HepG2 (cell line): Measurements from ENCODE around the gene RLN3. TPM values are rescaled to one million over a fixed set of nuclear protein-coding genes. Genes with fewer than 3 reads are reported as not detected.

Experiments used
- ATF7-NPFF ChIP-seq: sonication (generic); formaldehyde crosslinking; IDR thresholded peaks from 2 replicates; pipeline ENCODE4 v1.8.1; 2023; ENCODE audit warnings: mild to moderate bottlenecking, low read depth, missing genetic modification reagents, moderate library complexity
- EP300 ChIP-seq, 3 experiments: sonication (generic) in 1 of 3; formaldehyde crosslinking in 1 of 3; IDR thresholded peaks; 2 replicates each; pipeline versions ENCODE4 v1.5.1 to v1.6.1; 2011 to 2020; ENCODE audit warnings: low read depth in 2 of 3, low read length in 2 of 3, borderline replicate concordance in 1 of 3, improper control_type of control experiment in 1 of 3, mild to moderate bottlenecking in 1 of 3, missing genetic modification reagents in 1 of 3, moderate library complexity in 1 of 3
- ERF ChIP-seq: IDR thresholded peaks from 2 replicates; pipeline ENCODE4 v1.6.1; 2018; ENCODE audit warnings: missing biosample characterization, missing genetic modification reagents
- FOXC1 ChIP-seq: sonication (generic); formaldehyde crosslinking; IDR thresholded peaks from 2 replicates; pipeline ENCODE4 v1.8.0; 2022; ENCODE audit warnings: mild to moderate bottlenecking, missing genetic modification reagents, borderline replicate concordance
- HES4 ChIP-seq: sonication (generic); formaldehyde crosslinking; IDR thresholded peaks from 2 replicates; pipeline ENCODE4 v1.9.0; 2021; ENCODE audit warnings: mild to moderate bottlenecking, missing genetic modification reagents, borderline replicate concordance
- MED8 ChIP-seq: sonication (generic); formaldehyde crosslinking; IDR thresholded peaks from 2 replicates; pipeline ENCODE4 v1.8.1; 2023; ENCODE audit warnings: mild to moderate bottlenecking, missing genetic modification reagents; ENCODE audit not compliant: insufficient replicate concordance
- PAX8 ChIP-seq: sonication (generic); formaldehyde crosslinking; IDR thresholded peaks from 2 replicates; pipeline ENCODE4 v1.8.0; 2022; ENCODE audit warnings: mild to moderate bottlenecking, missing genetic modification reagents, borderline replicate concordance
- POLR2A ChIP-seq, 2 experiments: IDR thresholded peaks; 2 replicates each; pipeline ENCODE4 v1.6.1; 2011; ENCODE audit warnings: low read depth in 2 of 2, low read length in 2 of 2, mild to moderate bottlenecking in 1 of 2, moderate library complexity in 1 of 2; ENCODE audit not compliant: insufficient read depth in 1 of 2
- RARA ChIP-seq: IDR thresholded peaks from 2 replicates; pipeline ENCODE4 v1.6.1; 2016; ENCODE audit warnings: missing genetic modification reagents, missing compliant biosample characterization
- SOX6 ChIP-seq, 2 experiments: fragments of 450-650 bp in 1 of 2; sonication (generic) in 1 of 2; formaldehyde crosslinking in 1 of 2; IDR thresholded peaks; 2 replicates each; pipeline versions ENCODE4 v1.4.0 to v1.6.1; 2017 to 2020; ENCODE audit warnings: antibody characterized with exemption in 1 of 2, mild to moderate bottlenecking in 1 of 2, missing genetic modification reagents in 1 of 2
- TBP ChIP-seq: sonication (generic); formaldehyde crosslinking; IDR thresholded peaks from 2 replicates; pipeline ENCODE4 v1.5.0; 2020; ENCODE audit warnings: missing genetic modification reagents
- ZBTB25 ChIP-seq: IDR thresholded peaks from 2 replicates; pipeline ENCODE4 v1.6.1; 2018; ENCODE audit warnings: missing genetic modification reagents
- ZNF274 ChIP-seq: sonication (generic); formaldehyde crosslinking; IDR thresholded peaks from 2 replicates; pipeline ENCODE4 v1.5.1; 2020; ENCODE audit warnings: mild to moderate bottlenecking, missing genetic modification reagents
- ZNF484 ChIP-seq: sonication (generic); formaldehyde crosslinking; IDR thresholded peaks from 2 replicates; pipeline ENCODE4 v1.5.1; 2020; ENCODE audit warnings: mild to moderate bottlenecking, low read depth, missing genetic modification reagents, borderline replicate concordance
- polyA plus RNA-seq, 8 experiments: library from polyadenylated mRNA; depleted of rRNA in 3 of 8; stranded (reverse) in 7 of 8; unstranded in 1 of 8; fragments of >200 nt; fragmentation: Illumina TruSeq in 4 of 8; extraction: Trizol in 4 of 8; gene quantifications; 2 replicates each; pipeline versions ENCODE4 v1.2.1 to v1.2.3, GENCODE V29; 2011 to 2016; ENCODE audit warnings: low read depth in 4 of 8, missing spikeins in 1 of 8, mixed read lengths in 1 of 8; ENCODE audit not compliant: insufficient read depth in 1 of 8
- total RNA-seq, 5 experiments: library from RNA; depleted of rRNA; stranded (reverse); fragments of >200 nt; fragmentation: Illumina TruSeq; extraction: Trizol; gene quantifications; 2 replicates each; pipeline ENCODE4 v1.2.3, GENCODE V29; 2016; ENCODE audit warnings: low read depth in 1 of 5
- TF ChIP-seq, protein P1 (sequence below): sonication (generic); formaldehyde crosslinking; IDR thresholded peaks from 2 replicates; pipeline ENCODE4 v1.8.0; 2023; ENCODE audit warnings: mild to moderate bottlenecking, missing genetic modification reagents
- TF ChIP-seq, protein P2 (sequence below): IDR thresholded peaks from 2 replicates; pipeline ENCODE4 v1.6.1; 2016; ENCODE audit warnings: low read depth
- TF ChIP-seq, protein P3 (sequence below): sonication (generic); formaldehyde crosslinking; IDR thresholded peaks from 2 replicates; pipeline ENCODE4 v1.4.0; 2020; ENCODE audit warnings: missing genetic modification reagents
- TF ChIP-seq, protein P4 (sequence below): sonication (generic); formaldehyde crosslinking; IDR thresholded peaks from 2 replicates; pipeline ENCODE4 v1.4.0; 2020; ENCODE audit warnings: missing genetic modification reagents
- TF ChIP-seq, protein P5 (sequence below): sonication (generic); formaldehyde crosslinking; IDR thresholded peaks from 2 replicates; pipeline ENCODE4 v1.5.1; 2020; ENCODE audit warnings: mild to moderate bottlenecking, moderate library complexity, missing genetic modification reagents

Gene RLN3
- total and polyA plus RNA-seq, 2 of the 13 experiments (the other 11 are each of a cell fraction or from before 2014, with no cell fraction given): not detected

DNA sequence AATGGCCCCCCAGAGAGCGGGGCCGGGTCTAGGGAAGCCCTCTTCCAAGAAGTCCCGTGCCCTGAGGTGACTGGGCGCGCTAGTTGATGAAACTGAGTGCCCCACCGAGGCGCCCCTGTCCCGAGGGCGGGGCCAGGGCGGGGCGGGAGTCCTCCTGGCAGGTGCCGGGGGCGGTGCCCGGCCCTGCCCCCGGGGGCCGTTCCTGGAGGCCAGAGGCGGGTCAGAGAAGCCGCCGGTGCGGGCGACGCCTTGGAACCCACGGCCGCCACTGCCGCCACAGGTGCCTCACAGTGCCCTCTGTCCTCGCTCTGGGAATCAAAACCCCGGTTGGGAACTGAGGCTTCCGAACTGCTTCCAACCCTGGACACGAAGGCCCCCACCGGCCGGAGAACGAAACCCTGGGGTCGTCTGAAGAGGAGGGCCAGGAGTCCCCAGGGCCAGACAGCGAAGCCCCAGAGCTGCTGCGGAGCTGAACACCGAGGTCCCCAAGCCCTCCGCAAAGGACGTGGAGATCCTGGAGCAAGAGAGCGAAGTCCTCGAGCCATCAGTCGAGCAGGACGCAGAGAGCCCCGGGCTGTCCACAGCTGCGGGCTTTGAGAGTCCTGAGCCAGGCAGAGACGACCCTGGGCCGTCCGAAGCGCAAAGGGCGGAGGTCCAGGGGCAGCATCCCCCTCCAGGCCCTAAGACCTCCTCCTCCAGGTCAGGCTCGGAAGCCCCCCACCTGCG is 44.8 kb downstream of the RLN3 start, which contains the start of gene MISP3 (continued):
- TF ChIP-seq, protein P1, sequence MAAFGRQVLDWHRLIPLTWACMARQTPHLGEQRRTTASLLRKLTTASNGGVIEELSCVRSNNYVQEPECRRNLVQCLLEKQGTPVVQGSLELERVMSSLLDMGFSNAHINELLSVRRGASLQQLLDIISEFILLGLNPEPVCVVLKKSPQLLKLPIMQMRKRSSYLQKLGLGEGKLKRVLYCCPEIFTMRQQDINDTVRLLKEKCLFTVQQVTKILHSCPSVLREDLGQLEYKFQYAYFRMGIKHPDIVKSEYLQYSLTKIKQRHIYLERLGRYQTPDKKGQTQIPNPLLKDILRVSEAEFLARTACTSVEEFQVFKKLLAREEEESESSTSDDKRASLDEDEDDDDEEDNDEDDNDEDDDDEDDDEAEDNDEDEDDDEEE (CRISPR knock-in tag): 0 out of 2 replicates have a peak, but pooled peaks have one; percentile 24
- TF ChIP-seq ZBTB25 (CRISPR knock-in tag) (no peak), ZNF274 (CRISPR knock-in tag) (0 out of 2 replicates have a peak, but pooled peaks have one; percentile 42), ATF7-NPFF (peak; percentile 16; the same call in 1 of the 2 replicates), ERF (CRISPR knock-in tag) (no peak), TBP (CRISPR knock-in tag) (no peak), EP300 (IDR thresholded peaks at IDR 0.05; ENCODE audit: low read depth in 2 of 2, low read length in 2 of 2) (no peak), EP300 (CRISPR knock-in tag; IDR thresholded peaks at IDR 0.05; ENCODE audit: borderline replicate concordance) (no peak), FOXC1 (CRISPR knock-in tag) (peak; percentile 56; the same call in 1 of the 2 replicates), SOX6 (IDR thresholded peaks at IDR 0.05) (no peak), SOX6 (CRISPR knock-in tag; IDR thresholded peaks at IDR 0.05) (no peak), POLR2A (IDR thresholded peaks at IDR 0.05; ENCODE audit: insufficient read depth in 1 of 2, low read depth in 2 of 2, low read length in 2 of 2) (peak in 1 of 2 experiments; percentile 62; a peak in 2 of 4 replicates), PAX8 (CRISPR knock-in tag) (no peak), RARA (peak; percentile 47; the same call in 1 of the 2 replicates), HES4 (CRISPR knock-in tag) (0 out of 2 replicates have a peak, but pooled peaks have one; percentile 15), ZNF484 (no peak), MED8 (CRISPR knock-in tag) (no peak)
- TF ChIP-seq, protein P2, sequence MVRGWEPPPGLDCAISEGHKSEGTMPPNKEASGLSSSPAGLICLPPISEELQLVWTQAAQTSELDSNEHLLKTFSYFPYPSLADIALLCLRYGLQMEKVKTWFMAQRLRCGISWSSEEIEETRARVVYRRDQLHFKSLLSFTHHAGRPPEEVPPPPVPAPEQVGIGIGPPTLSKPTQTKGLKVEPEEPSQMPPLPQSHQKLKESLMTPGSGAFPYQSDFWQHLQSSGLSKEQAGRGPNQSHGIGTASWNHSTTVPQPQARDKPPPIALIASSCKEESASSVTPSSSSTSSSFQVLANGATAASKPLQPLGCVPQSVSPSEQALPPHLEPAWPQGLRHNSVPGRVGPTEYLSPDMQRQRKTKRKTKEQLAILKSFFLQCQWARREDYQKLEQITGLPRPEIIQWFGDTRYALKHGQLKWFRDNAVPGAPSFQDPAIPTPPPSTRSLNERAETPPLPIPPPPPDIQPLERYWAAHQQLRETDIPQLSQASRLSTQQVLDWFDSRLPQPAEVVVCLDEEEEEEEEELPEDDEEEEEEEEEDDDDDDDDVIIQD (CRISPR knock-in tag): no peak
- TF ChIP-seq, protein P3, sequence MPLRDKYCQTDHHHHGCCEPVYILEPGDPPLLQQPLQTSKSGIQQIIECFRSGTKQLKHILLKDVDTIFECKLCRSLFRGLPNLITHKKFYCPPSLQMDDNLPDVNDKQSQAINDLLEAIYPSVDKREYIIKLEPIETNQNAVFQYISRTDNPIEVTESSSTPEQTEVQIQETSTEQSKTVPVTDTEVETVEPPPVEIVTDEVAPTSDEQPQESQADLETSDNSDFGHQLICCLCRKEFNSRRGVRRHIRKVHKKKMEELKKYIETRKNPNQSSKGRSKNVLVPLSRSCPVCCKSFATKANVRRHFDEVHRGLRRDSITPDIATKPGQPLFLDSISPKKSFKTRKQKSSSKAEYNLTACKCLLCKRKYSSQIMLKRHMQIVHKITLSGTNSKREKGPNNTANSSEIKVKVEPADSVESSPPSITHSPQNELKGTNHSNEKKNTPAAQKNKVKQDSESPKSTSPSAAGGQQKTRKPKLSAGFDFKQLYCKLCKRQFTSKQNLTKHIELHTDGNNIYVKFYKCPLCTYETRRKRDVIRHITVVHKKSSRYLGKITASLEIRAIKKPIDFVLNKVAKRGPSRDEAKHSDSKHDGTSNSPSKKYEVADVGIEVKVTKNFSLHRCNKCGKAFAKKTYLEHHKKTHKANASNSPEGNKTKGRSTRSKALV (CRISPR knock-in tag): peak; percentile 45; the same call in 1 of the 2 replicates
- TF ChIP-seq, protein P4, sequence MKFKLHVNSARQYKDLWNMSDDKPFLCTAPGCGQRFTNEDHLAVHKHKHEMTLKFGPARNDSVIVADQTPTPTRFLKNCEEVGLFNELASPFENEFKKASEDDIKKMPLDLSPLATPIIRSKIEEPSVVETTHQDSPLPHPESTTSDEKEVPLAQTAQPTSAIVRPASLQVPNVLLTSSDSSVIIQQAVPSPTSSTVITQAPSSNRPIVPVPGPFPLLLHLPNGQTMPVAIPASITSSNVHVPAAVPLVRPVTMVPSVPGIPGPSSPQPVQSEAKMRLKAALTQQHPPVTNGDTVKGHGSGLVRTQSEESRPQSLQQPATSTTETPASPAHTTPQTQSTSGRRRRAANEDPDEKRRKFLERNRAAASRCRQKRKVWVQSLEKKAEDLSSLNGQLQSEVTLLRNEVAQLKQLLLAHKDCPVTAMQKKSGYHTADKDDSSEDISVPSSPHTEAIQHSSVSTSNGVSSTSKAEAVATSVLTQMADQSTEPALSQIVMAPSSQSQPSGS (CRISPR knock-in tag): 0 out of 2 replicates have a peak, but pooled peaks have one; percentile 15
- TF ChIP-seq, protein P5, sequence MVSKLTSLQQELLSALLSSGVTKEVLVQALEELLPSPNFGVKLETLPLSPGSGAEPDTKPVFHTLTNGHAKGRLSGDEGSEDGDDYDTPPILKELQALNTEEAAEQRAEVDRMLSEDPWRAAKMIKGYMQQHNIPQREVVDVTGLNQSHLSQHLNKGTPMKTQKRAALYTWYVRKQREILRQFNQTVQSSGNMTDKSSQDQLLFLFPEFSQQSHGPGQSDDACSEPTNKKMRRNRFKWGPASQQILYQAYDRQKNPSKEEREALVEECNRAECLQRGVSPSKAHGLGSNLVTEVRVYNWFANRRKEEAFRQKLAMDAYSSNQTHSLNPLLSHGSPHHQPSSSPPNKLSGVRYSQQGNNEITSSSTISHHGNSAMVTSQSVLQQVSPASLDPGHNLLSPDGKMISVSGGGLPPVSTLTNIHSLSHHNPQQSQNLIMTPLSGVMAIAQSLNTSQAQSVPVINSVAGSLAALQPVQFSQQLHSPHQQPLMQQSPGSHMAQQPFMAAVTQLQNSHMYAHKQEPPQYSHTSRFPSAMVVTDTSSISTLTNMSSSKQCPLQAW (CRISPR knock-in tag): 0 out of 2 replicates have a peak, but pooled peaks have one; percentile 17
